ENCODE measurements around the gene ATF2. TPM values are rescaled to one million over a fixed set of nuclear protein-coding genes. Genes with fewer than 3 reads are reported as not detected.
A peak's percentile ranks its signal among the peaks of the same experiment; 100 is the strongest.
"Not testable (repeated sequence)": the region's sequence is repeated elsewhere in the genome, so short reads cannot be mapped to it uniquely, and the experiment has no call there.

Gene ATF2
- total RNA-seq, 1 donor from 2014 or later, result 37.6 TPM

- no peak for DNase-seq (ENCODE audit: low read depth in 2 of 2)
Observed at GRCh38 chr2:175166216-175166824, 1.7 kb downstream of the ATF2 start.

GRCh38 chr2:175164235-175164634 is 3.8 kb downstream of the ATF2 start:
- no peak for DNase-seq (ENCODE audit: low read depth in 2 of 2)

- DNase-seq (ENCODE audit: low read depth in 2 of 2), result no peak
Observed at GRCh38 chr2:175158894-175159293, 9.1 kb downstream of the ATF2 start.

- peak in 1 of 2 donors; percentile 48 for DNase-seq (ENCODE audit: low read depth in 2 of 2)
Observed at GRCh38 chr2:175156534-175156933, 11.5 kb downstream of the ATF2 start.

- DNase-seq (ENCODE audit: low read depth in 2 of 2), result no peak
Observed at GRCh38 chr2:175154661-175155082, 13.3 kb downstream of the ATF2 start.

GRCh38 chr2:175152242-175152641 is 15.8 kb downstream of the ATF2 start:
- no peak for DNase-seq (ENCODE audit: low read depth in 2 of 2)

GRCh38 chr2:175151791-175152190 is 16.2 kb downstream of the ATF2 start:
- no peak for DNase-seq (ENCODE audit: low read depth in 2 of 2)

- DNase-seq (ENCODE audit: low read depth in 2 of 2), result no peak
Observed at GRCh38 chr2:175147186-175147585, 20.8 kb downstream of the ATF2 start.

- DNase-seq (ENCODE audit: low read depth in 2 of 2), result no peak
Observed at GRCh38 chr2:175143678-175144077, 24.3 kb downstream of the ATF2 start.

GRCh38 chr2:175143191-175143590 is 24.8 kb downstream of the ATF2 start:
- no peak for DNase-seq (ENCODE audit: low read depth in 2 of 2)

- no peak for DNase-seq (ENCODE audit: low read depth in 2 of 2)
Observed at GRCh38 chr2:175140332-175140731, 27.7 kb downstream of the ATF2 start.

- no peak for DNase-seq (ENCODE audit: low read depth in 2 of 2)
Observed at GRCh38 chr2:175137793-175138192, 30.2 kb downstream of the ATF2 start.

GRCh38 chr2:175136334-175137215 is 31.4 kb downstream of the ATF2 start:
- DNase-seq (ENCODE audit: low read depth in 2 of 2), result no peak

GRCh38 chr2:175135862-175136261 is 32.1 kb downstream of the ATF2 start:
- no peak for DNase-seq (ENCODE audit: low read depth in 2 of 2)

GRCh38 chr2:175135177-175135576 is 32.8 kb downstream of the ATF2 start:
- no peak for DNase-seq (ENCODE audit: low read depth in 2 of 2)

GRCh38 chr2:175131252-175131651 is 36.8 kb downstream of the ATF2 start:
- no peak for DNase-seq (ENCODE audit: low read depth in 2 of 2)

- no peak for DNase-seq (ENCODE audit: low read depth in 2 of 2)
Observed at GRCh38 chr2:175126661-175127060, 41.3 kb downstream of the ATF2 start.

- no peak for DNase-seq (ENCODE audit: low read depth in 2 of 2)
Observed at GRCh38 chr2:175123254-175123653, 44.7 kb downstream of the ATF2 start.

- DNase-seq (ENCODE audit: low read depth in 2 of 2), result peak; percentile 43 to 61
Observed at GRCh38 chr2:175111200-175111657, 56.8 kb downstream of the ATF2 start.

GRCh38 chr2:175108091-175108490 is 59.9 kb downstream of the ATF2 start:
- DNase-seq (ENCODE audit: low read depth in 2 of 2), result not testable (repeated sequence)

- DNase-seq (ENCODE audit: low read depth in 2 of 2), result no peak
Observed at GRCh38 chr2:175107146-175107545, 60.9 kb downstream of the ATF2 start.

GRCh38 chr2:175103191-175103590 is 64.8 kb downstream of the ATF2 start:
- no peak for DNase-seq (ENCODE audit: low read depth in 2 of 2)

GRCh38 chr2:175101514-175101913 is 66.5 kb downstream of the ATF2 start:
- no peak for DNase-seq (ENCODE audit: low read depth in 2 of 2)
